Gastrocnemius medialis (tissue), 4 donors: ENCODE measurements around the gene SVOPL.

Source experiments
- POLR2A ChIP-seq, 2 donors: fragments of 450-650 bp; IDR thresholded peaks; one replicate each; pipeline ENCODE4 v1.6.1; 2017; ENCODE audit warnings: antibody characterized with exemption in 2 of 2, mild to moderate bottlenecking in 2 of 2, moderate library complexity in 2 of 2
- TF ChIP-seq, protein P1 (sequence below), 5 experiments: fragments of 450-650 bp in 3 of 5; fragments of 200-600 bp in 2 of 5; sonication (generic) in 2 of 5; IDR thresholded peaks in 4 of 5; conservative IDR thresholded peaks in 1 of 5; 1 replicate in 4 of 5; 2 replicates in 1 of 5; pipeline ENCODE4 v1.5.1; 2016 to 2019; ENCODE audit warnings: antibody characterized with exemption in 5 of 5, mild to moderate bottlenecking in 3 of 5, moderate library complexity in 3 of 5

DNA sequence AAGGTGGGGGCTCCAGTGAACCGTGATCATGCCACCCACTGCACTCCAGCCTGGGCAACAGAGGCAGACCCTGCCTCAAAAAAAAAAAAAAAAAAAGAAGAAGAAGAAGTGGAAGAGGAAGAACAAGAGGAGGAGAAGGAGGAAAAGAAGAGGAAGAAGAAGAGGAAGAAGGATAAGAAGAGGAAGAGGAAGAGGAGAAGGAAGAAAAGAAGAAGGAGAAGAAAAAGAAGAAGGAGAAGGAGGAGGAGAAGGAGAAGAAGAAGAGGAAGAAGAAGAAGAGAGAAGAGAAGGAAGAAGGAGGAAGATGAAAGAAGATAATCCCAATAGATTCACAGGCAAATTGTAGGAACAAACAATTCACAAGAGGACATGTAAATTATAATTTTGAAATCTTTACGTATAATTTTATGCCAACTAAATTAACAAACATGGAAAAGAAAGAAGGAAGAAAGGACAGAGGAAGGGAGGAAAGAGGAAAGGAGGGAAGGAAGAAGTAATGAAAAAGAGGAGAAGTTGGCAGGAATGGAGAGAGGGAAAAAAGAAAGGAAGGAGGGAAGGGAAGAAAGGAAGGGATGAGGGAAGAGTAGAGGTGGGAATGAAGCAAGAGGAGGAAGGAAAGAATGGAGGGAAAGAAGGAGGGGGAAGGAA lies 3.5 kb downstream of the SVOPL start:
- TF ChIP-seq, protein P1, sequence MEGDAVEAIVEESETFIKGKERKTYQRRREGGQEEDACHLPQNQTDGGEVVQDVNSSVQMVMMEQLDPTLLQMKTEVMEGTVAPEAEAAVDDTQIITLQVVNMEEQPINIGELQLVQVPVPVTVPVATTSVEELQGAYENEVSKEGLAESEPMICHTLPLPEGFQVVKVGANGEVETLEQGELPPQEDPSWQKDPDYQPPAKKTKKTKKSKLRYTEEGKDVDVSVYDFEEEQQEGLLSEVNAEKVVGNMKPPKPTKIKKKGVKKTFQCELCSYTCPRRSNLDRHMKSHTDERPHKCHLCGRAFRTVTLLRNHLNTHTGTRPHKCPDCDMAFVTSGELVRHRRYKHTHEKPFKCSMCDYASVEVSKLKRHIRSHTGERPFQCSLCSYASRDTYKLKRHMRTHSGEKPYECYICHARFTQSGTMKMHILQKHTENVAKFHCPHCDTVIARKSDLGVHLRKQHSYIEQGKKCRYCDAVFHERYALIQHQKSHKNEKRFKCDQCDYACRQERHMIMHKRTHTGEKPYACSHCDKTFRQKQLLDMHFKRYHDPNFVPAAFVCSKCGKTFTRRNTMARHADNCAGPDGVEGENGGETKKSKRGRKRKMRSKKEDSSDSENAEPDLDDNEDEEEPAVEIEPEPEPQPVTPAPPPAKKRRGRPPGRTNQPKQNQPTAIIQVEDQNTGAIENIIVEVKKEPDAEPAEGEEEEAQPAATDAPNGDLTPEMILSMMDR (IDR thresholded peaks at IDR 0.05 in 4 of 5, conservative IDR thresholded peaks at IDR 0.05 in 1 of 5): no peak
- TF ChIP-seq POLR2A (IDR thresholded peaks at IDR 0.05): no peak
